Glutamatergic neuron (in vitro differentiated cells): Measurements from ENCODE around the gene WWOX. TPM values are rescaled to one million over a fixed set of nuclear protein-coding genes. Genes with fewer than 3 reads are reported as not detected.
A peak's percentile ranks its signal among the peaks of the same experiment; 100 is the strongest.

ENCODE experiments used
- DNase-seq: peaks from one replicate; pipeline ENCODE4 v3.0.0; 2022
- H3K27ac Mint-ChIP-seq: one replicate; pipeline ENCODE4 v1.8.0; 2020; ENCODE audit warnings: mild to moderate bottlenecking, mixed read lengths, inconsistent platforms; ENCODE audit not compliant: unreplicated experiment
- H3K27me3 Mint-ChIP-seq: one replicate; pipeline ENCODE4 v1.8.0; 2020; ENCODE audit warnings: mild to moderate bottlenecking, moderate library complexity, mixed read lengths, inconsistent platforms; ENCODE audit not compliant: unreplicated experiment
- H3K36me3 Mint-ChIP-seq: one replicate; pipeline ENCODE4 v1.8.0; 2020; ENCODE audit warnings: mild to moderate bottlenecking, mixed read lengths, inconsistent platforms; ENCODE audit not compliant: unreplicated experiment
- H3K4me1 Mint-ChIP-seq: one replicate; pipeline ENCODE4 v1.8.0; 2020; ENCODE audit warnings: mild to moderate bottlenecking, low read depth, mixed read lengths, inconsistent platforms; ENCODE audit not compliant: unreplicated experiment
- H3K4me3 Mint-ChIP-seq: one replicate; pipeline ENCODE4 v1.8.0; 2020; ENCODE audit warnings: mild to moderate bottlenecking, mixed read lengths, inconsistent platforms; ENCODE audit not compliant: unreplicated experiment
- H3K9me3 Mint-ChIP-seq: one replicate; pipeline ENCODE4 v1.8.0; 2020; ENCODE audit warnings: mild to moderate bottlenecking, moderate library complexity, mixed read lengths, inconsistent platforms; ENCODE audit not compliant: unreplicated experiment
- CTCF ChIP-seq: fragments of 200-600 bp; sonication (generic); IDR thresholded peaks from one replicate; pipeline ENCODE4 v1.5.0; 2021; ENCODE audit not compliant: partially characterized antibody, unreplicated experiment
- total RNA-seq: library from RNA; stranded (reverse); fragmentation: NEBNext Ultra II Directional; extraction: Animal tissue kit (Norgen Biotek cat#: 25700); gene quantifications from one replicate; pipeline ENCODE4 v1.2.1, GENCODE V29; 2021; ENCODE audit not compliant: unreplicated experiment

WWOX gene
- total RNA-seq, 1 donor from 2014 or later = 10.3 TPM

GRCh38 chr16:78225919-78226318 lies 126.5 kb downstream of the WWOX start:
- Mint-ChIP-seq H3K36me3 (no peaks in the 10 kb centered on the region), H3K4me1 (no peaks in the 10 kb centered on the region), H3K9me3 (no peaks in the 10 kb centered on the region), H3K27me3 (no peaks in the 10 kb centered on the region), H3K27ac (no peak overlapping the region), H3K4me3 (no peak overlapping the region)
- no peak for TF ChIP-seq CTCF
- DNase-seq = no peak

- H3K4me3 Mint-ChIP-seq = no peak overlapping the region
- no peaks in the 10 kb centered on the region for H3K4me1 Mint-ChIP-seq
Observed at GRCh38 chr16:78227855-78228254, 128.4 kb downstream of the WWOX start.

GRCh38 chr16:78228704-78229103 lies 129.2 kb downstream of the WWOX start:
- H3K4me3 Mint-ChIP-seq = no peak overlapping the region

More at GRCh38 chr16:78227855-78228254, 128.4 kb downstream of the WWOX start:
- no peak overlapping the region for H3K27ac Mint-ChIP-seq
- TF ChIP-seq CTCF = no peak
- no peaks in the 10 kb centered on the region for H3K27me3 Mint-ChIP-seq
- no peaks in the 10 kb centered on the region for H3K9me3 Mint-ChIP-seq
- no peaks in the 10 kb centered on the region for H3K36me3 Mint-ChIP-seq
- DNase-seq = peak; percentile 27

GRCh38 chr16:78230832-78231231 lies 131.4 kb downstream of the WWOX start:
- Mint-ChIP-seq H3K27me3 (no peaks in the 10 kb centered on the region), H3K36me3 (no peaks in the 10 kb centered on the region), H3K4me1 (no peaks in the 10 kb centered on the region), H3K9me3 (no peaks in the 10 kb centered on the region), H3K27ac (no peak overlapping the region), H3K4me3 (no peak overlapping the region)
- no peak for TF ChIP-seq CTCF
- no peak for DNase-seq

More at GRCh38 chr16:78228704-78229103, 129.2 kb downstream of the WWOX start:
- Mint-ChIP-seq H3K36me3 (no peaks in the 10 kb centered on the region), H3K9me3 (no peaks in the 10 kb centered on the region), H3K4me1 (no peaks in the 10 kb centered on the region), H3K27me3 (no peaks in the 10 kb centered on the region), H3K27ac (no peak overlapping the region)
- DNase-seq = no peak
- no peak for TF ChIP-seq CTCF

- H3K27me3 Mint-ChIP-seq = no peaks in the 10 kb centered on the region
- no peak overlapping the region for H3K4me3 Mint-ChIP-seq
- TF ChIP-seq CTCF = peak; percentile 98
- peaks cover 2% of the 10 kb centered on the region for H3K9me3 Mint-ChIP-seq
- H3K4me1 Mint-ChIP-seq = no peaks in the 10 kb centered on the region
- no peaks in the 10 kb centered on the region for H3K36me3 Mint-ChIP-seq
- DNase-seq = peak; percentile 86
- no peak overlapping the region for H3K27ac Mint-ChIP-seq
Observed at GRCh38 chr16:78235168-78235800, 135.8 kb downstream of the WWOX start.
